ENCODE measurements around the gene CCDC182.

DNA sequence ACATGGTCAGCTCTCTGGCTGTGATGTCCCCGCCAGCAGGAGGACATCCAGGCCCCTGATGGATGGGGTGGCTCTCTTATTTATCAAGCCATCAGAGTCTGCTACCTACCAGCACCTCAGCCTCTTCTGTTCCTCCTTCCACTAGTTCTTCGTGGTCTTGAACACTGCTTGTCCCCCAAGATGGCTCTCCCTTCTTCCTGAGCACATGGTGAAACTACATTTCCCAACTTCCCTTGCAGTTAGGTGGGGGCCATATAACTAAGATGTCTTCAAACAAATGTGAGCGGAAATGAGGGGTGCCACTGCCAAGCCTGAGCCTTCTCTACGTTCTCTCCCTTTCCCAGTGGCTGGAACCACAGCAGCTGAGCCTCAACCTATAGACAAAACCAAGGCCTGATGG is 29.8 kb upstream of the CCDC182 start:
- TF ChIP-seq, protein P1, sequence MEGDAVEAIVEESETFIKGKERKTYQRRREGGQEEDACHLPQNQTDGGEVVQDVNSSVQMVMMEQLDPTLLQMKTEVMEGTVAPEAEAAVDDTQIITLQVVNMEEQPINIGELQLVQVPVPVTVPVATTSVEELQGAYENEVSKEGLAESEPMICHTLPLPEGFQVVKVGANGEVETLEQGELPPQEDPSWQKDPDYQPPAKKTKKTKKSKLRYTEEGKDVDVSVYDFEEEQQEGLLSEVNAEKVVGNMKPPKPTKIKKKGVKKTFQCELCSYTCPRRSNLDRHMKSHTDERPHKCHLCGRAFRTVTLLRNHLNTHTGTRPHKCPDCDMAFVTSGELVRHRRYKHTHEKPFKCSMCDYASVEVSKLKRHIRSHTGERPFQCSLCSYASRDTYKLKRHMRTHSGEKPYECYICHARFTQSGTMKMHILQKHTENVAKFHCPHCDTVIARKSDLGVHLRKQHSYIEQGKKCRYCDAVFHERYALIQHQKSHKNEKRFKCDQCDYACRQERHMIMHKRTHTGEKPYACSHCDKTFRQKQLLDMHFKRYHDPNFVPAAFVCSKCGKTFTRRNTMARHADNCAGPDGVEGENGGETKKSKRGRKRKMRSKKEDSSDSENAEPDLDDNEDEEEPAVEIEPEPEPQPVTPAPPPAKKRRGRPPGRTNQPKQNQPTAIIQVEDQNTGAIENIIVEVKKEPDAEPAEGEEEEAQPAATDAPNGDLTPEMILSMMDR (IDR thresholded peaks at IDR 0.05): no peak
- no peak for TF ChIP-seq POLR2A (IDR thresholded peaks at IDR 0.05)
